Measurements from ENCODE around the gene HAUS7.

DNA sequence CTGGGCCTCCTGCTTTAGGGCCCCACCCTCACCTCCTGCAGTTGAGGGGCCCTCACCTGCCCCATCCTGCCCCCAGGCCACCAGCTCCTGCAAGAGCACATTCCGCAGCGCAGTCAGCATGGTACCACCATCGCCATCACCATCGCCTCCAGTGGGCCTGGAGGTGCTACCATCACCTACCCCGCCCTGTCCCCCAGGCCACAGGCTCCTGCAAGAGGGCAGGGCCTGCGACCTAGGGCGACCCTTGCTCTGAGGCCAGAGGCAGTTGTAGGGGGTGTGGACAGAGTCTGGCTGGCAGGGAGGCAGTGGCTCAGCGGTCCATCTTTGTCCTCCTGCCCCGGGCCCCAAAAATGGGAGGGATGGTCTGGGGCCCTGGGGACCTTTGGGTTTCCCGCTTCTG, 3.9 kb upstream of the HAUS7 start:
- TF ChIP-seq, protein P1, sequence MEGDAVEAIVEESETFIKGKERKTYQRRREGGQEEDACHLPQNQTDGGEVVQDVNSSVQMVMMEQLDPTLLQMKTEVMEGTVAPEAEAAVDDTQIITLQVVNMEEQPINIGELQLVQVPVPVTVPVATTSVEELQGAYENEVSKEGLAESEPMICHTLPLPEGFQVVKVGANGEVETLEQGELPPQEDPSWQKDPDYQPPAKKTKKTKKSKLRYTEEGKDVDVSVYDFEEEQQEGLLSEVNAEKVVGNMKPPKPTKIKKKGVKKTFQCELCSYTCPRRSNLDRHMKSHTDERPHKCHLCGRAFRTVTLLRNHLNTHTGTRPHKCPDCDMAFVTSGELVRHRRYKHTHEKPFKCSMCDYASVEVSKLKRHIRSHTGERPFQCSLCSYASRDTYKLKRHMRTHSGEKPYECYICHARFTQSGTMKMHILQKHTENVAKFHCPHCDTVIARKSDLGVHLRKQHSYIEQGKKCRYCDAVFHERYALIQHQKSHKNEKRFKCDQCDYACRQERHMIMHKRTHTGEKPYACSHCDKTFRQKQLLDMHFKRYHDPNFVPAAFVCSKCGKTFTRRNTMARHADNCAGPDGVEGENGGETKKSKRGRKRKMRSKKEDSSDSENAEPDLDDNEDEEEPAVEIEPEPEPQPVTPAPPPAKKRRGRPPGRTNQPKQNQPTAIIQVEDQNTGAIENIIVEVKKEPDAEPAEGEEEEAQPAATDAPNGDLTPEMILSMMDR (IDR thresholded peaks at IDR 0.05): no peak
- no peak for TF ChIP-seq EZH2 (IDR thresholded peaks at IDR 0.05)
